Jurkat, Clone E6-1 (cell line): ENCODE data around the gene IL11.

ENCODE experiments used
- DNase-seq: peaks from one replicate; pipeline ENCODE4 v3.0.0-alpha.2; 2011; ENCODE audit warnings: low read depth, low spot score
- H3K4me3 ChIP-seq: 2 replicates; pipeline ENCODE4 v1.5.1; 2011; ENCODE audit warnings: mild to moderate bottlenecking, low read length, control low read depth, moderate library complexity

The IL11 gene

GRCh38 chr19:55391702-55392615, 21.7 kb upstream of the IL11 start:
- no peak for DNase-seq

GRCh38 chr19:55391191-55391670, 21.0 kb upstream of the IL11 start:
- no peak overlapping the region for H3K4me3 ChIP-seq
- no peak for DNase-seq

More at GRCh38 chr19:55391702-55392615, 21.7 kb upstream of the IL11 start:
- no peak overlapping the region for H3K4me3 ChIP-seq

- no peak for DNase-seq
- H3K4me3 ChIP-seq: no peak overlapping the region
Observed at GRCh38 chr19:55390461-55390880, 20.2 kb upstream of the IL11 start.

GRCh38 chr19:55389386-55390317, 19.4 kb upstream of the IL11 start:
- H3K4me3 ChIP-seq: no peak overlapping the region
- DNase-seq: no peak

GRCh38 chr19:55387736-55388497, 17.7 kb upstream of the IL11 start:
- H3K4me3 ChIP-seq: peak overlapping the region; percentile 99; the same call in 1 of the 2 replicates
- no peak for DNase-seq

GRCh38 chr19:55386493-55386971, 16.3 kb upstream of the IL11 start:
- no peak for DNase-seq
- peak overlapping the region; percentile 99 for H3K4me3 ChIP-seq

- H3K4me3 ChIP-seq: peak within 1 kb of the TSS; percentile 99
- DNase-seq: peak; percentile 98
Observed at GRCh38 chr19:55385724-55386492, 15.6 kb upstream of the IL11 start, which contains the start of gene RPL28. RPL28 (plus strand) TSS chr19:55385932; CDS start chr19:55386358, 426 bp downstream.

GRCh38 chr19:55384920-55385723, 14.9 kb upstream of the IL11 start:
- peak overlapping the region; percentile 99 for H3K4me3 ChIP-seq

GRCh38 chr19:55384131-55384919, 14.1 kb upstream of the IL11 start, which contains the start of gene TMEM238:
TMEM238 (minus strand) TSS chr19:55384292; CDS start chr19:55384259, 33 bp downstream.
- H3K4me3 ChIP-seq: peak within 1 kb of the TSS; percentile 99
- DNase-seq: peak; percentile 35

More at GRCh38 chr19:55384920-55385723, 14.9 kb upstream of the IL11 start:
- DNase-seq: peak; percentile 97

- no peak for DNase-seq
Observed at GRCh38 chr19:55383279-55384130, 13.2 kb upstream of the IL11 start.

GRCh38 chr19:55382522-55383054, 12.3 kb upstream of the IL11 start:
- H3K4me3 ChIP-seq: no peak overlapping the region; the same call in 1 of the 2 replicates
- no peak for DNase-seq

More at GRCh38 chr19:55383279-55384130, 13.2 kb upstream of the IL11 start:
- peak overlapping the region; percentile 99 for H3K4me3 ChIP-seq

- DNase-seq: no peak
- no peak overlapping the region for H3K4me3 ChIP-seq
Observed at GRCh38 chr19:55382013-55382412, 11.8 kb upstream of the IL11 start.

GRCh38 chr19:55379174-55379573, 8.9 kb upstream of the IL11 start:
- no peak overlapping the region for H3K4me3 ChIP-seq
- DNase-seq: no peak

GRCh38 chr19:55377356-55378131, 7.3 kb upstream of the IL11 start:
- DNase-seq: no peak
- H3K4me3 ChIP-seq: no peak overlapping the region
